ENCODE results near the gene SPINT3. TPM values are rescaled to one million over a fixed set of nuclear protein-coding genes. Genes with fewer than 3 reads are reported as not detected.
"Not testable (repeated sequence)": the region's sequence is repeated elsewhere in the genome, so short reads cannot be mapped to it uniquely, and the experiment has no call there.

SPINT3 gene
- total RNA-seq, 2 experiments from 2014 or later: not detected

DNA sequence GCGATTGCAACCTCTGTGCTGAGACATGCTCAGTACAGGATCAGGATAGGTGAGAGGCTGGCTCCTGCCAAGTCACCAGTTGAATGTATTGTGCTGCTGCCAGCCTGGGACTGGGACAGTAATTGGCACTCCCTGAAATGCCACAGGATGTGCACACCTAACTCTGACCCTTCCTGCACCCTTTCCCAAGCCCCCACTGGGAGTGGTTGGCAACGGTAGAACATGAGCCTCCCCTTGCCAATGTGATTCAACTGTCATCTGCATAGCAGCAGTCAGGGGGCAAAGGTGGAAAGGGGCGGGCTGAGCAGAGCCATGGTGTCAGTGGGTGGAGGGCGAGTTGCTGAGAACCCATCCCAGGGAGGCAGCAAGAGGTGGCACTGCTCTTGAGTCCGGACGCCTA lies 15.4 kb downstream of the SPINT3 start:
- Mint-ChIP-seq H3K27ac (no peak overlapping the region), H3K36me3 (ENCODE audit: low read depth) (no peaks in the 10 kb centered on the region), H3K9me3 (ENCODE audit: low read depth) (no peaks in the 10 kb centered on the region), H3K27me3 (peaks cover 28% of the 10 kb centered on the region), H3K4me3 (no peak overlapping the region), H3K4me1 (no peaks in the 10 kb centered on the region)
- ChIA-PET POLR2A (no interaction called here), CTCF (no interaction called here)
- intact Hi-C loops (cut with DNase I, micrococcal nuclease): no loop called here
- no peak for DNase-seq
- no peak for ATAC-seq

DNA sequence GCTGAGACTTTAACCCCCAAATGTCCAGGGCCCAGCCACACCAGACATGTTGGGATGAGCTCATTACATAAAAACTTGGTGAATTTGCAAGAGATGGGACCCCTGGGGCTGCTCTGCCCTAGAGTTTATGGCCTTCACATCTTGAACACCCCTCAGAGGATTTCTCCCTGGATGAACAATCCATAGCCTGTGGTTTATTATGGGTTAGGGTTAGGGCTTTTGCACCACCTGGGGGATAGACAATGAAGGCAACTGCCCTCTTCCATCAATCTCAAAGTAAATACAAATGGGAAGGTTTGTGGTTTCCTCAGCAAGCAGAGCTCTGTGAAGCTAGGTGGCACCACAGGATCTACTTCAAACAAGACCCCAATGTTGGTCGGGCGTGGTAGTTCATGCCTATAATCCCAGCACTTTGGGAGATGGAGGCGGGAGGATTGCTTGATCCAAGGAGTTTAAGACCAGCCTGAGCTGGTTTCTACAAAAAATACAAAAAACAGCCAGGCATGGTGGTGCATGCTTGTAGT lies 17.4 kb downstream of the SPINT3 start:
- H3K9me3 Mint-ChIP-seq (ENCODE audit: low read depth): no peaks in the 10 kb centered on the region
- no peaks in the 10 kb centered on the region for H3K36me3 Mint-ChIP-seq (ENCODE audit: low read depth)
- no peak overlapping the region for H3K4me3 Mint-ChIP-seq
- H3K4me1 Mint-ChIP-seq: no peaks in the 10 kb centered on the region
- H3K27me3 Mint-ChIP-seq: peaks cover 21% of the 10 kb centered on the region
- ChIA-PET CTCF (interaction anchor here (1.0 to 1.5 kb wide), 2 partner anchors 21 to 270 kb away, joined by 3 read pairs; no protein-coding TSS in a partner anchor), POLR2A (no interaction called here)
- H3K27ac Mint-ChIP-seq: no peak overlapping the region
- intact Hi-C loops (cut with DNase I, micrococcal nuclease): no loop called here
- ATAC-seq (no peak), DNase-seq (no peak)

DNA sequence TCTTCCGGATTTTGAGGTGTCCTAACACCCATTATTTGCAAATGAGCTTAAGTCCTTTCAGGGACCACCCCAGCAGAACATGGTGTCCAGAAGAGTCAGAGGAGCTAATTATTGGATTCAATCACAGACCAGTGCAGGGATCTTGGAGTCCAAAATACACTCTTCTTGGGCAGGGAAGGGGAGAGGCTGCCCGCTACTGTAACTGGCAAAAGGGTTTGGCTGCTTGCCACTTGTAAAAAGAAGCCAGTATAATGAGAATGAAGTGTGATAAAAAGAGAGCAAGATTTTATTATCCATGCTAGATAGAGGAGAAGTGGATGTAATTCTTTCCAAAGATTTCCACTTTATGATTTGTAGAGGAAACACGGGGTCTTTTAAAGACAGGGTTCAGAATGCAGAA lies 19.3 kb downstream of the SPINT3 start:
- Mint-ChIP-seq H3K36me3 (ENCODE audit: low read depth) (no peaks in the 10 kb centered on the region), H3K27ac (no peak overlapping the region), H3K27me3 (peaks cover 17% of the 10 kb centered on the region), H3K4me3 (no peak overlapping the region), H3K9me3 (ENCODE audit: low read depth) (no peaks in the 10 kb centered on the region), H3K4me1 (no peaks in the 10 kb centered on the region)
- intact Hi-C loops (cut with DNase I, micrococcal nuclease): no loop called here
- CTCF ChIA-PET: no interaction called here
- no peak for ATAC-seq
- DNase-seq: no peak
- POLR2A ChIA-PET: no interaction called here

DNA sequence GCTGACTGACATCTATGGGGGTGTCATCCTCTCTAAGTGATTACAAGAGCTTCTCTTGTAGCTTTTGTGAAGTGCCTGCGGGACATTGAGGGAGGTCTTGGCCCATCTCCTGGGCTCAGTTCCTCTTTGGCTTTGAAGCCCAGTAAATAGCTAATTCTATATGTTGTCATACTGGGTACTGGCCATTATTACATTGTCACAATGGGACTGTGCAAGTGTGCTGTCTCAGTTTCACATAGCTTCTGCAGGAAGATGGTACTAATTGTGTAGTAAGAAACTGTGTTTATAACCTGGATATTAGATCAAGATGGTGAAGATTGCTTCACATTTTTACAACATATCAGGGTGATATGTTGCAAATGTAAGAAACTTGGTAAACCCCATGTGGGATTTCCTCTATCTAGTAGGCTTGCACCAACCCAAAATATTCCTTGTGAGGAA lies 19.9 kb downstream of the SPINT3 start:
- Mint-ChIP-seq H3K36me3 (ENCODE audit: low read depth) (no peaks in the 10 kb centered on the region), H3K9me3 (ENCODE audit: low read depth) (no peaks in the 10 kb centered on the region), H3K27me3 (peaks cover 17% of the 10 kb centered on the region), H3K4me1 (no peaks in the 10 kb centered on the region), H3K27ac (no peak overlapping the region), H3K4me3 (no peak overlapping the region)
- ChIA-PET CTCF (interaction anchor here (0.5 kb wide), 1 partner anchor 516 kb away, joined by 3 read pairs; no protein-coding TSS in a partner anchor), POLR2A (no interaction called here)
- no peak for DNase-seq
- no peak for ATAC-seq
- intact Hi-C loops (cut with DNase I, micrococcal nuclease): no loop called here

DNA sequence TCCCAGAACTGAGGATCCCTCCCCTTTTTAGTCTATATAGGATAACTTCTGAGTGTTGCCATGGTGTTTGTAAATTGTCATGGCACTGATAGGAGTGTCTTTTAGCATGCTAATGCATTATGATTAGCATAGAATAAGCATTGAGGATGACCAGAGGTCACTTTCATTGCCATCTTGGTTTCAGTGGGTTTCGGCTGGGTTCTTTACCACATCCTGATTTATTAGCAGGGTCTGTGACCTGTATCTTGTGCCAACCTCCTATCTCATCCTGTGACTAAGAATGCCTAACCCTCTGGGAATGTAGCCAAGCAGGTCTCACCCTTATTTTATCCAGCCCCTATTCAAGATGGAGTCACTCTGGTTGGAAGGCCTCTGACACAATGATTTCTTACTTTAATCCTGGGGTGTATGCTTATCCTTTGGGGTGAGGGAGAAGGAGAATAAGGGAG lies 26.3 kb downstream of the SPINT3 start:
- Mint-ChIP-seq H3K4me3 (no peak overlapping the region), H3K9me3 (ENCODE audit: low read depth) (no peaks in the 10 kb centered on the region), H3K27me3 (peaks cover 23% of the 10 kb centered on the region), H3K36me3 (ENCODE audit: low read depth) (no peaks in the 10 kb centered on the region), H3K4me1 (no peaks in the 10 kb centered on the region), H3K27ac (no peak overlapping the region)
- intact Hi-C loops (cut with DNase I, micrococcal nuclease): no loop called here
- ATAC-seq (no peak), DNase-seq (no peak)
- ChIA-PET CTCF (interaction anchor here (0.6 to 1.3 kb wide), 2 partner anchors 31 to 37 kb away, joined by 3 to 5 read pairs; no protein-coding TSS in a partner anchor), POLR2A (no interaction called here)

DNA sequence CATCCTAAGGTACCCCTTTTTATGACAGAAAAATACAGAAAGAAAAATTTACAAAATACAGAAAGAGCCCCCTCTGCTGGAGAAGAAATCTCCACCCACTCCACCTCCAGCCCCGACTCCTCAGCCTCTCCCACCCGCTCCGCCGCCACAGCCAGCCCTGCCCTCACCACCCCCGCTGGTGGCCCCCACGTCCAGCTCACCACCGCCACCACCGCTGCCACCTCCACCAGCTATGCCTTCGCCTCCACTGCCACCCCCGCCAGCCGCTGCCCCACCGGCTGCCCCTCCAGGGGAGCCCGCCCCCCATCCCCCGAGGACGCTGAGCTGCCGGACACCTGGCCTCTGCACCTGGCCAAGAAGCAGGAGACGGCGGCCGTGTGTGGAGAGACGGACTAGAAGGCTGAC lies 28.2 kb downstream of the SPINT3 start:
- no peaks in the 10 kb centered on the region for H3K36me3 Mint-ChIP-seq (ENCODE audit: low read depth)
- ChIA-PET CTCF (interaction anchor here (2.6 kb wide), 1 partner anchor 125 kb away, joined by 8 read pairs; the partner anchor contains the start of gene SYS1), POLR2A (no interaction called here)
- H3K4me3 Mint-ChIP-seq: no peak overlapping the region
- H3K27ac Mint-ChIP-seq: no peak overlapping the region
- peak; percentile 22 for DNase-seq
- H3K4me1 Mint-ChIP-seq: no peaks in the 10 kb centered on the region
- no peak for ATAC-seq
- intact Hi-C loops (cut with DNase I, micrococcal nuclease): no loop called here
- no peaks in the 10 kb centered on the region for H3K9me3 Mint-ChIP-seq (ENCODE audit: low read depth)
- H3K27me3 Mint-ChIP-seq: peaks cover 24% of the 10 kb centered on the region

DNA sequence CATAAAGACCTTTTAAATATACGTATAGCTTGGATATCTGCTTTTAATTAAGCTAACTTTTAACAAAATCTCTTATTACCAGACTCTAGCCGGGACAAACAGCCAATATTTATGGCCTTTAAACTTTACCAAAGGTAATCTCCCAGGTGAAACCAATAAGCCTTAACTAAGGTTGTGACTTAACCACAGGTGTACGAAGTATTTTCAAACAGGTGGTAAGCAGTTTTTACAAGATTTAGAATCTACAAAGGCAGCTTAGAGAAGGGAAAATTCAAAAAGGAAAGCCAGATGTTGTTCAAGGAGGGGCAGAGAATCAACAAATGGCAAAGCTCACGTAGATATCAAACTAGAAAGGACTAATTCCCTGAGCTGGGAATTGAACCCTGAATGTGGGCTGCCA lies 30.0 kb downstream of the SPINT3 start:
- Mint-ChIP-seq H3K27me3 (peaks cover 31% of the 10 kb centered on the region), H3K9me3 (ENCODE audit: low read depth) (no peaks in the 10 kb centered on the region), H3K4me1 (no peaks in the 10 kb centered on the region), H3K4me3 (no peak overlapping the region), H3K27ac (no peak overlapping the region), H3K36me3 (ENCODE audit: low read depth) (no peaks in the 10 kb centered on the region)
- no peak for ATAC-seq
- POLR2A ChIA-PET: no interaction called here
- intact Hi-C loops (cut with DNase I, micrococcal nuclease): no loop called here
- no peak for DNase-seq
- CTCF ChIA-PET: interaction anchor here (0.6 to 3.2 kb wide), 5 partner anchors 20 to 286 kb away, joined by 3 to 11 read pairs (median 4); partner anchors contain the start of gene SYS1

DNA sequence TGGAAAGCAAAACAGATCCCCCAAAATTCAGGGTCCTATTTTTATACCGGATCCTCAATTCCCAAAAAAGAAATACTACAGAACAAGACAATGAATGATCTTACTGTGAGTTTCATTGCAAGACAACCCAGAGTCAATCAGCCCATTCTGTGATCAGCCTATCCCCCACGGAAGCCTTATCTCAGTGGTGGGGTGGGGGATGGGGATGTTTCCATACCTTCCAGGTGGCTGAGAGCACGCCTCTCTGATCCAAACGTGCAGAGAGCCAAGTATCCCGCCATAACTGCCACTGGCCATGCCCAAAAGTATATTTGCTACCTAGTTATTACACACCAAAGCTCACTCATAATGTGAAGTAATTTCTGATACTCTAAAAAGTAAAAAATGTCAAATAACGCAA lies 30.7 kb downstream of the SPINT3 start:
- POLR2A ChIA-PET: no interaction called here
- CTCF ChIA-PET: interaction anchor here (0.6 to 3.2 kb wide), 8 partner anchors 38 to 530 kb away, joined by 3 to 11 read pairs (median 4); partner anchors contain the start of gene SYS1
- no peak for DNase-seq
- H3K27me3 Mint-ChIP-seq: peaks cover 34% of the 10 kb centered on the region
- no peak for ATAC-seq
- H3K4me3 Mint-ChIP-seq: no peak overlapping the region
- no peaks in the 10 kb centered on the region for H3K9me3 Mint-ChIP-seq (ENCODE audit: low read depth)
- no peaks in the 10 kb centered on the region for H3K36me3 Mint-ChIP-seq (ENCODE audit: low read depth)
- no peak overlapping the region for H3K27ac Mint-ChIP-seq
- intact Hi-C loops (cut with DNase I, micrococcal nuclease): no loop called here
- no peaks in the 10 kb centered on the region for H3K4me1 Mint-ChIP-seq

DNA sequence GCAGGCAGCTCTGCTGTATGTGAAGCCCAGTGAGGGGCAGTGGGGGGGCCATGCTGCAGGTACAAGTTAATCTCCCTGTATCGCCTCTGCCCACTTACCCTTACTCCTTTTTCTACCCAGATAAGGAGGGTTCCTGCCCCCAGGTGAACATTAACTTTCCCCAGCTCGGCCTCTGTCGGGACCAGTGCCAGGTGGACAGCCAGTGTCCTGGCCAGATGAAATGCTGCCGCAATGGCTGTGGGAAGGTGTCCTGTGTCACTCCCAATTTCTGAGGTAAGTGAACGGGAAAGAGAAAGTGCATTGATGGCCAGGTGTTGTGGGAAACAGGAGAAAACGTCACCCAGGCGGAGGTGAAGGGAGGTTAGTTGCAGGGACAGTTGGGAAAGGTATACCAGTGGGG lies 35.6 kb downstream of the SPINT3 start:
- POLR2A ChIA-PET: no interaction called here
- intact Hi-C loops (cut with DNase I, micrococcal nuclease): no loop called here
- ATAC-seq: no peak
- no peaks in the 10 kb centered on the region for H3K9me3 Mint-ChIP-seq (ENCODE audit: low read depth)
- H3K27ac Mint-ChIP-seq: no peak overlapping the region
- peaks cover 30% of the 10 kb centered on the region for H3K27me3 Mint-ChIP-seq
- no peaks in the 10 kb centered on the region for H3K36me3 Mint-ChIP-seq (ENCODE audit: low read depth)
- H3K4me3 Mint-ChIP-seq: no peak overlapping the region
- CTCF ChIA-PET: interaction anchor here (1.2 kb wide), 1 partner anchor 161 kb away, joined by 3 read pairs; no protein-coding TSS in a partner anchor
- H3K4me1 Mint-ChIP-seq: no peaks in the 10 kb centered on the region
- DNase-seq: no peak

DNA sequence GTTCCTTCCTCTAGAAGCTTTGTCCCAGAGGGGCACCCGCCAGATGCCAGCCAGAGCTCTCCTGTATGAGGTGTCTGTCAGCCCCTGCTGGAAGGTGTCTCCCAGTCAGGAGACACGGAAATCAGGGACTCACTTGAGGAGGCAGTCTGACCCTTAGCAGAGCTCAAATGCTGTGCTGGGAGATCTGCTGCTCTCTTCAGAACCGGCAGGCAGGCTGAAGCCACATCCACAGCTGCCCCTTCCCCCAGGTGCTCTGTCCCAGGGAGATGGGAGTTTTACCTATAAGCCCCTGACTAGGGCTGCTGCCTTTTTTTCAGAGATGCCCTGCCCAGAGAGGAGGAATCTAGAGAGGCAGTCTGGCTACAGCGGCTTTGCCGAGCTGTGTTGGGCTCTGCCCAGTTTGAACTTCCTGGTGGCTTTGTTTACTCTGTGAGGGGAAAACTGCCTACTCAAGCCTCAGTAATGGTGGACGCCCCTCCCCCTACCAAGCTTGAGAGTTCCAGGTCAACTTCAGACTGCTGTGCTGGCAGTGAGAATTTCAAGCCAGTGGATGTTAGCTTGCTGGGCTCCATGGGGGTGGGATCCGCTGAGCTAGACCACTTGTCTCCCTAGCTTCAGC lies 37.8 kb downstream of the SPINT3 start:
- H3K36me3 Mint-ChIP-seq (ENCODE audit: low read depth); ATAC-seq; H3K27ac Mint-ChIP-seq; DNase-seq; H3K9me3 Mint-ChIP-seq (ENCODE audit: low read depth); H3K4me1 Mint-ChIP-seq; H3K4me3 Mint-ChIP-seq; intact Hi-C loops (cut with DNase I, micrococcal nuclease): not testable (repeated sequence)
- CTCF ChIA-PET: interaction anchor here (1.1 to 1.3 kb wide), 2 partner anchors 20 to 184 kb away, joined by 3 read pairs; no protein-coding TSS in a partner anchor
- POLR2A ChIA-PET: interaction anchor here (0.6 kb wide), 1 partner anchor 18 kb away, joined by 3 read pairs; no protein-coding TSS in a partner anchor
- peaks cover 40% of the 10 kb centered on the region for H3K27me3 Mint-ChIP-seq

DNA sequence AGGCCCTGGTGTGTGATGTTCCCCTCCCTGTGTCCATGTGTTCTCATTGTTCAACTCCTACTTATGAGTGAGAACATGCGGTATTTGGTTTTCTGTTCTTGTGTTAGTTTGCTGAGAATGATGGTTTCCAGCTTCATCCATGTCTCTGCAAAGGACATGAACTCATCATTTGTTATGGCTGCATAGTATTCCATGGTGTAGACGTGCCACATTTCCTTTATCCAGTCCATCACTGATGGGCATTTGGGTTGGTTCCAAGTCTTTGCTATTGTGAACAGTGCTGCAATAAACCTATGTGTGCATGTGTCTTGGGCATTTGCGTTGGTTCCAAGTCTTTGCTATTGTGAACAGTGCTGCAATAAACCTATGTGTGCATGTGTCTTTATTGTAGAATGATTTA lies 43.1 kb downstream of the SPINT3 start:
- POLR2A ChIA-PET; H3K9me3 Mint-ChIP-seq (ENCODE audit: low read depth); DNase-seq; H3K4me3 Mint-ChIP-seq; intact Hi-C loops (cut with DNase I, micrococcal nuclease); CTCF ChIA-PET; ATAC-seq; H3K36me3 Mint-ChIP-seq (ENCODE audit: low read depth); H3K27ac Mint-ChIP-seq: not testable (repeated sequence)
- Mint-ChIP-seq H3K4me1 (peaks cover 11% of the 10 kb centered on the region), H3K27me3 (peaks cover 56% of the 10 kb centered on the region)

DNA sequence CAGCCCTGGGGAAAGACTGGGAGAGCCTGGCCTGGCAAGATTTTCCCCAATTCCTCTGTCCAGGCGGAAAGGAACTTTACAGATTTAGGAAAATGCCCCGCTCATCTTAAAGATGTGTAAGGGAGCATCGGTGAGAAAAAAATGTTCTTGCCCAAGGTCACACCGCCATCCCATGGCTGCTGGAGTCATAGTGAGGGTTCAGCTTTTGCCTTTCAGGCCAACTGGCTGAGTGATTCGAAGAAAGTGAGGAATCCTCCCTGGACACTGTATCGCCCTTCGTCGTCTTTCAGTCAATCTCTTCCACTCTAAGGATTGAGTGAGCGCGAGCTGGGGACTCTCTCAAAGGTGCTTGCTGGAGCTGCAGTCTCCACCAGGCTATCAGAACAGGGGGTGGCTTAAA lies 44.5 kb downstream of the SPINT3 start:
- Mint-ChIP-seq H3K27ac (no peak overlapping the region), H3K27me3 (peaks cover 60% of the 10 kb centered on the region), H3K36me3 (ENCODE audit: low read depth) (no peaks in the 10 kb centered on the region), H3K9me3 (ENCODE audit: low read depth) (no peaks in the 10 kb centered on the region), H3K4me3 (peak overlapping the region; percentile 34), H3K4me1 (peaks cover 11% of the 10 kb centered on the region)
- peak; percentile 30 for DNase-seq
- ChIA-PET POLR2A (no interaction called here), CTCF (interaction anchor here (1.0 to 1.3 kb wide), 2 partner anchors 20 to 97 kb away, joined by 4 to 5 read pairs; no protein-coding TSS in a partner anchor)
- intact Hi-C loops (cut with DNase I, micrococcal nuclease): no loop called here
- peak; percentile 16 for ATAC-seq

Data from activated CD4-positive, alpha-beta T cell treated with anti-CD3 and anti-CD28 coated beads for 36 hours (primary cell).